Peyer's patch (tissue), 4 donors: Measurements from ENCODE around the gene SLC1A2. TPM values are rescaled to one million over a fixed set of nuclear protein-coding genes. Genes with fewer than 3 reads are reported as not detected.

Experiments
- DNase-seq, 3 donors: peaks; one replicate each; pipeline ENCODE4 v3.0.0-alpha.2; 2017 to 2019
- H3K27ac ChIP-seq, 4 donors: fragments of 200-600 bp; sonication (generic); one replicate each; pipeline ENCODE4 v1.5.1; 2016 to 2019
- H3K27me3 ChIP-seq, 2 donors: fragments of 200-600 bp; sonication (generic); one replicate each; pipeline ENCODE4 v1.5.1; 2019
- H3K36me3 ChIP-seq, 3 donors: fragments of 200-600 bp; sonication (generic); one replicate each; pipeline ENCODE4 v1.5.1; 2016 to 2019
- H3K4me1 ChIP-seq, 4 donors: fragments of 200-600 bp; sonication (generic); one replicate each; pipeline ENCODE4 v1.5.1; 2016 to 2019
- H3K4me3 ChIP-seq, 4 donors: fragments of 200-600 bp; sonication (generic); 1 replicate in 3 of 4; 2 replicates in 1 of 4; pipeline ENCODE4 v1.5.1; 2016 to 2019; ENCODE audit warnings: mild to moderate bottlenecking in 1 of 4
- H3K9me3 ChIP-seq, 4 donors: fragments of 200-600 bp; sonication (generic); one replicate each; pipeline ENCODE4 v1.5.1; 2016 to 2019; ENCODE audit warnings: mild to moderate bottlenecking in 1 of 4
- CTCF ChIP-seq, 6 experiments: fragments of 450-650 bp in 4 of 6; fragments of 200-600 bp in 2 of 6; sonication (generic) in 1 of 6; IDR thresholded peaks; one replicate each; pipeline ENCODE4 v1.5.1; 2017 to 2019; ENCODE audit warnings: antibody characterized with exemption in 6 of 6, mild to moderate bottlenecking in 3 of 6, moderate library complexity in 1 of 6
- POLR2A ChIP-seq, 2 donors: fragments of 450-650 bp; IDR thresholded peaks; one replicate each; pipeline ENCODE4 v1.5.1; 2017; ENCODE audit warnings: antibody characterized with exemption in 2 of 2, mild to moderate bottlenecking in 2 of 2, moderate library complexity in 2 of 2
- total RNA-seq, 4 donors: library from RNA; depleted of rRNA; stranded (reverse); fragments of >200 nt; gene quantifications; one replicate each; pipeline ENCODE4 v1.1.0, GENCODE V29; 2016

Gene SLC1A2
- total RNA-seq, 4 donors from 2014 or later = 0.38 to 1.1 TPM; not detected in 2

DNA sequence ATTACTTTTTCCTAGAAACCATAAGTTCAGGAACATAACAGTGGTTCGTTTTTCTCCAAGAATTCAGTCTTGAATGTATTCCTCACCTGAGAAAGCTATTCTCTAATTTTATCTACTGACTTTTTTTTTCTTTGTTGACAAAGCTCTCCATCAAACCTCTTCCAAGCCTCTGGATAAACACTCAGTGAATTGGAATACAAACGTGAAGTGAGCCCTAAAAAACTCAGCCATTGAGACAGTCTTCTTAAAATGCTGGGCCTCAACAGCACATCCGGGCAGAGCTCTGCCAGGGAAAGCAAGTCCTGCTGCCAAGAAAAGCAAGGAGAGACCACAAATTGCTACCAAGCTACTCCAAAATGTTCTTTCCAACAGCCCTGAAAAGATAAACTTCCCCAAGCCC, 7.7 kb upstream of the SLC1A2 start:
- H3K27ac ChIP-seq = no peak overlapping the region
- no peak for DNase-seq
- H3K36me3 ChIP-seq = no peaks in the 10 kb centered on the region
- H3K4me1 ChIP-seq = no peaks in the 10 kb centered on the region
- H3K27me3 ChIP-seq = no peaks in the 10 kb centered on the region
- TF ChIP-seq CTCF (IDR thresholded peaks at IDR 0.05) (no peak), POLR2A (IDR thresholded peaks at IDR 0.05) (no peak)
- H3K9me3 ChIP-seq = no peaks in the 10 kb centered on the region
- no peak overlapping the region for H3K4me3 ChIP-seq

GRCh38 chr11:35426351-35426750, 7.0 kb upstream of the SLC1A2 start:
- H3K27ac ChIP-seq = no peak overlapping the region
- H3K9me3 ChIP-seq = no peaks in the 10 kb centered on the region
- no peak overlapping the region for H3K4me3 ChIP-seq
- H3K36me3 ChIP-seq = no peaks in the 10 kb centered on the region
- TF ChIP-seq POLR2A (IDR thresholded peaks at IDR 0.05) (no peak), CTCF (IDR thresholded peaks at IDR 0.05) (no peak)
- no peaks in the 10 kb centered on the region for H3K4me1 ChIP-seq
- H3K27me3 ChIP-seq = no peaks in the 10 kb centered on the region
- DNase-seq = no peak

DNA sequence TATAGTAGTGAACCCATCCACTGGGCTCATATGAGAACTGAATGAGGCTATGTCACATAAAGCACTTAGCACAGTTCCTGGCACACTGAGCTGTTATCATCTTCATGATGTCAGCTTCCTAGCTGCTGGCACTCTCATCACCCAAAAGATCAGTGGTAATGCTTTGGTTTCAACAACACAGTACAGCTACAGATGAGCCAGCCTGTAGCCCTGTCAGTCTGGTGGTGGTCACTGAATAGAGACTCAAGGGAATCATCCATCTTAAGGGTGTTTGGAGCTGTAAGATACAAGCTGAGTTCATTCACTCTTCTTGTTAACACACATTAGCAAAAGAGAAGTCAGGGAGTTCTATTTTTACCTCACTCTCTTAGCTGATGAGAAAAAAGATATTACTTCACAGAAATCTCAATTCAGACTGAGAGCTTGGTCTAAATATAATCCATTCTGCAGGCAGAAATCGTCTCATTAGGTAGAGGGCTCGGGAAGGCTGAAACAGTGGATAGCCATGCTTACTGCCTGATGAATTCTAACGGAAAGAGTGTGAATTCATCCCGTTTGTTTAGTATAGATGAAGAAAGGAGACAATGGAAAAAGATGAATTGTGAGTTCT, 6.3 kb upstream of the SLC1A2 start:
- no peak overlapping the region for H3K4me3 ChIP-seq
- H3K36me3 ChIP-seq = no peaks in the 10 kb centered on the region
- no peaks in the 10 kb centered on the region for H3K4me1 ChIP-seq
- TF ChIP-seq POLR2A (IDR thresholded peaks at IDR 0.05) = no peak
- TF ChIP-seq CTCF (IDR thresholded peaks at IDR 0.05) = no peak
- peaks cover 0 to under 1% of the 10 kb centered on the region in 2 donors for H3K27me3 ChIP-seq
- DNase-seq = no peak
- no peaks in the 10 kb centered on the region for H3K9me3 ChIP-seq
- no peak overlapping the region for H3K27ac ChIP-seq

DNA sequence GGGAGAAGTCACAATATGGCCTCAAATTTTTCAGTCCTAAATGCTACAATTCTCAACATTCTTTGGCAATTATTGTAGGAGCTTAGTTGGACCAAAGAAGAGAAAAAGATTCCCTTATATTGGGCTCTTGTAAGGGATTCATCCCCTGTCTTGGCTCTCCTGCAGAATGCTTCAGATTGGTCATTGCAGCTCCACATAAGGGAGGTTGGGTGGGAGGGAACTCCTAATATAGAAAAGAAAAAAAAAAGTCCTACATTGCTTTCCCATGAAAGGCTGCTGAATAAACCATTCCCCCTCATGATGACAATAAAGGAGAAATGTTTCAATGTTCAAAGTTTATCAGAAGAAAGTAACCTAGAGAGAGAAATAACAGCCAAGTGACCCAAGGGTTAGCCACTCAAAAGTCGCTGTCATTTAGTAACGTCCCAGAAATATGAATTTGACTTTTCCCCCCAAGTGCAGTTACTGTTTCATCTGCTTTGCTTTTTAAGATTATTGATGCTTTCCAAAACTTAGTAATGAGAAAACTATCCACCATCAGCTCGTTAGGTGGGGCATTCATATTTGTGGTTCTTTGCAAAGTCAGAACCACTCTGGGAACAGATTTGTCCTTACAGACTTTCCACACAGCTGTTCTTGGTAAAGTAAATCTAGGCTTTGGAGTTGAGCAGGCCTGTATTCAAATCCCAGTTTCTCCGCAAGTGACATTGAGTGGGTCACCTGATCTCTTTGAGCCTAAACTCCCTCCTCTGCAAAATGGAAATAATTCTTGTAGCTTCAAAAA, 5.0 kb upstream of the SLC1A2 start:
- DNase-seq = no peak
- H3K27me3 ChIP-seq = peaks cover 0 to 14% of the 10 kb centered on the region in 2 donors
- no peak overlapping the region for H3K27ac ChIP-seq
- H3K4me1 ChIP-seq = peaks cover 0 to 10% (median 1%) of the 10 kb centered on the region in 4 donors
- no peaks in the 10 kb centered on the region for H3K36me3 ChIP-seq
- no peak overlapping the region for H3K4me3 ChIP-seq
- H3K9me3 ChIP-seq = no peaks in the 10 kb centered on the region
- TF ChIP-seq POLR2A (IDR thresholded peaks at IDR 0.05) (no peak), CTCF (IDR thresholded peaks at IDR 0.05) (no peak)

DNA sequence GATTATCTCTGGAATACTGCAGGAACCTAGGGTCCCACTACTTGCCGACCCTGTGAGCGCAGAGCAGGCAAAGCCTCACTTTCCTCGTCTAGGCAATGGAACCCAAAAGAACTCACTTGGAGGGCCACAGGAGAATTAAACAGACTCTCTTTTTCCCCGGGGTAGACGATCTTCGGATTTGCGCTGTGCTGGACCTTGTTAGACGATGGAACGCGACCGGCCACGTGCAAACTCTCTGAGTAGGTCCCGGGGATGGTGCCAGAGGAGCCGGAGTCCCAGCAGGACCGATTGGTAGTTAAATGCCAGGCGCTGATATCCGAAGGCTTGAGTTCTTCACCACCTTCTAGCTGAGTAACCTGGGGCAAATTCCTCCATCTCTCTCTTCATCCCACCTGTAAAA, 1.0 kb upstream of the SLC1A2 start:
- peaks cover 0 to 28% of the 10 kb centered on the region in 2 donors for H3K27me3 ChIP-seq

More for the DNA sequence above, 1.0 kb upstream of the SLC1A2 start:
- peaks cover 0 to 23% (median 5%) of the 10 kb centered on the region in 4 donors for H3K4me1 ChIP-seq
- H3K27ac ChIP-seq = no peak overlapping the region
- no peaks in the 10 kb centered on the region for H3K36me3 ChIP-seq
- TF ChIP-seq CTCF (IDR thresholded peaks at IDR 0.05) (no peak), POLR2A (IDR thresholded peaks at IDR 0.05) (no peak)
- DNase-seq = no peak
- no peaks in the 10 kb centered on the region for H3K9me3 ChIP-seq
- peak overlapping the region in 1 of 4 donors; percentile 49 for H3K4me3 ChIP-seq
